Breast epithelium (tissue), 3 donors: Measurements from ENCODE around the gene CRYBG1.

Experiments used
- POLR2A ChIP-seq: fragments of 450-650 bp; IDR thresholded peaks from one replicate; pipeline ENCODE4 v1.6.1; 2016; ENCODE audit warnings: antibody characterized with exemption, mild to moderate bottlenecking, moderate library complexity
- TF ChIP-seq, protein P1 (sequence below), 3 donors: fragments of 450-650 bp; IDR thresholded peaks; one replicate each; pipeline ENCODE4 v1.5.1; 2016 to 2017; ENCODE audit warnings: antibody characterized with exemption in 3 of 3, mild to moderate bottlenecking in 3 of 3, moderate library complexity in 3 of 3

DNA sequence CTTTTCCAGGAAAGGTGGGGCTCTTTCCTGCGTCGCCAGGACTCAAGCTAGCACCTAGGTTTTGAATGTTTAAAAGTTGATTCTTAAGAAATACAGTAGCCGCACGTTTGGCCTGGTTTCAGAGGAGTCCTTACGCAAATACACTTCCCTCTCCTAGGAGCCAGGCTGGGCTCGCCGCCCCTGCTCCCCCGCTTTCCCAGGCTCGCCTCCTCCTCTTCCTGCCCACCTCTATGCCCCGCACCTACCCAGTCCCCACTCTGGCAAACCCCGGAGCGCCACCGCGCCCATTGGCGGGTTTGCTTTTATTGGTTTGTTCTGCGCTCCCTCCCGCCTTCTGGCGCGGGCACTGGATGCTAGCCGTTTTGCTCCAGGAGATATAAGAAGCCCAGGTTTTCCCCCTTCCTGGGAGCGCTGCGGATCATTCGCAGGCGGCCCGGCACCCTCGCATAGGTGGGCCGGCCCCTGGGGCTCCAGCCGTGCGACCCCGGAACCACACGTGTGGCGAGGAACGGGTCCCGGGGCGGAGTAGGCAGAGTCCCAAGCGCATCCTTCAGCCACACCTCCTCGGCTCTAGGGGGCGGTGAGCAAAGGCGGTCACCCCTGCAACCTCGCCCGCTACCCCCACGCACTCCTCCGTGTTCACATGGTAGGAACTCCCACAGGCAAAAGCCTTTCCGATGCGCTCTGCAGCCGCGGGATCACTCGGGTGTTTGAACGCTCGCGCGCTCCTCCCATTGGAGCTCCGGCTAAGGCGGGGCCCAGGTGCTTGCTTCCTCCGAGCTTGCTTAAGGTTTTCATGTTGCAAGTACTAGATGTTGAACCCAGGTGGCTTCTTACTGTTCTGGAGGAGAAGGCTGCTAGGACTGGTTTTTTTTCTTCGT lies 149.8 kb downstream of the CRYBG1 start:
- TF ChIP-seq, protein P1, sequence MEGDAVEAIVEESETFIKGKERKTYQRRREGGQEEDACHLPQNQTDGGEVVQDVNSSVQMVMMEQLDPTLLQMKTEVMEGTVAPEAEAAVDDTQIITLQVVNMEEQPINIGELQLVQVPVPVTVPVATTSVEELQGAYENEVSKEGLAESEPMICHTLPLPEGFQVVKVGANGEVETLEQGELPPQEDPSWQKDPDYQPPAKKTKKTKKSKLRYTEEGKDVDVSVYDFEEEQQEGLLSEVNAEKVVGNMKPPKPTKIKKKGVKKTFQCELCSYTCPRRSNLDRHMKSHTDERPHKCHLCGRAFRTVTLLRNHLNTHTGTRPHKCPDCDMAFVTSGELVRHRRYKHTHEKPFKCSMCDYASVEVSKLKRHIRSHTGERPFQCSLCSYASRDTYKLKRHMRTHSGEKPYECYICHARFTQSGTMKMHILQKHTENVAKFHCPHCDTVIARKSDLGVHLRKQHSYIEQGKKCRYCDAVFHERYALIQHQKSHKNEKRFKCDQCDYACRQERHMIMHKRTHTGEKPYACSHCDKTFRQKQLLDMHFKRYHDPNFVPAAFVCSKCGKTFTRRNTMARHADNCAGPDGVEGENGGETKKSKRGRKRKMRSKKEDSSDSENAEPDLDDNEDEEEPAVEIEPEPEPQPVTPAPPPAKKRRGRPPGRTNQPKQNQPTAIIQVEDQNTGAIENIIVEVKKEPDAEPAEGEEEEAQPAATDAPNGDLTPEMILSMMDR (IDR thresholded peaks at IDR 0.05) = no peak
- TF ChIP-seq POLR2A = no peak
